Hematopoietic multipotent progenitor cell treated with erythropoietin and hydrocortisone succinate and interleukin-3 and kit ligand, for 6 days (in vitro differentiated cells): ENCODE results near the gene ZFYVE21.
A peak's percentile ranks its signal among the peaks of the same experiment; 100 is the strongest.

Experiments used
- DNase-seq: peaks from one replicate; pipeline ENCODE4 v3.0.0-alpha.2; 2015

The ZFYVE21 gene

DNA sequence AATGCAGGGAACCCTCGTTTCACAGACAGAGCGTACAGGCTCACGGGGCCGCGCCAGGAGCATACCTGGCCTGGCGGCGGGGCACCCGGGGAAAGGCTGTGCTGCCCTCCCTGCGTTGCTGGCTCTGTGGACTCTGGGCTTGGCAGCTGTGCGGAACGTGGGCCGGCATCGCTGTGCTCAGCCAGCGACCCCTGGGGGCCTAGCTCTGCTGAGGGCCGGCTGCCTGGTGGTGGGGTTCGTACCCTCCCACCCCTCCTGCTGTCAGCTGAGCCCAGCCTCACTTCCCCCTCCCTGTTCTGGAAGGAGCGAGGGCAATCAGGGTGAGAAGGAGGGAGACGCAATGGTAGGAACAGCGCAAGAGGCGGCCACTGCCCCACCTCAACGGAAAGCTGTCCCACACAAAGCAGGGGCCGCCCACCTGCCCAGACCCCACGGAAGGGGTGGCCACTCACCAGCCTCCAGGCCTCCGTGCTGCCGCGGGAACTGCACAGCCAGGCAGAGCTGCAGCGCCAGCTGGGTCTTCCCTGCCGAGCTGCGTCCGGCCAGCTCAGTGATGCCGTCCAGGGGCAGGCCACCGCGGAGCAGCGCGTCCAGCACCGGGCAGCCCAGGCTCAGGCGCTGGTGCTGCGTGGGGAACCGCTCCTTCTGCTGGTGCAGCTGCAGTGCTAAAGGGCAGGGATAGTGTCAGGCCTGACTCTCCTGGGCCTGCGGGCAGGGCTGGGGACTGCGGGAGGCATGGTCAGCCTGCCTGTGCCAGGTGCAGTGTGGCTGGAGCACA is 8.9 kb upstream of the ZFYVE21 start:
- DNase-seq = no peak

GRCh38 chr14:103707329-103708263 is 8.0 kb upstream of the ZFYVE21 start:
- DNase-seq = no peak

DNA sequence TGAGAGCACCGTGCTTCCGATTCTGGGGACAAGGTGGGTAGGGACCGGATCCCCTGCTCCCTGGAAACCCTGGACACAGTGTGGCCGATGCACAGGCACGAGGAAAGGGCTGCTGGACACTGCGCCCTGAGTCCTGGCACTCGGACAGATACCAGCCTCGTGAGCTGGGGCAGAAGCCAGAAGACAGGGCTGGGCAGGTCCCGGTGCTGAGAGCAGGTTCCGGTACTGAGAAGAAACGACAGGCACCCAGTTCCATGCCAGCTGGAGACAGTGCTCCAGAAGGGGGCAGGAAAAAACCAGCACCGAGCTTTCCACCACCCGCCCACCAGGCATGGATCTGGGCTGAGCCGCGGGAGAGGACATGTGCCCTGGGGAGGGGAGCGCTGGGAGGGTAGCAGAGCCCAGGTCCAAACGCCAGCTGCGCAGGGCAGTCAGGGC is 6.8 kb upstream of the ZFYVE21 start:
- no peak for DNase-seq

- no peak for DNase-seq
Measured at GRCh38 chr14:103709814-103710213, 5.8 kb upstream of the ZFYVE21 start.

DNA sequence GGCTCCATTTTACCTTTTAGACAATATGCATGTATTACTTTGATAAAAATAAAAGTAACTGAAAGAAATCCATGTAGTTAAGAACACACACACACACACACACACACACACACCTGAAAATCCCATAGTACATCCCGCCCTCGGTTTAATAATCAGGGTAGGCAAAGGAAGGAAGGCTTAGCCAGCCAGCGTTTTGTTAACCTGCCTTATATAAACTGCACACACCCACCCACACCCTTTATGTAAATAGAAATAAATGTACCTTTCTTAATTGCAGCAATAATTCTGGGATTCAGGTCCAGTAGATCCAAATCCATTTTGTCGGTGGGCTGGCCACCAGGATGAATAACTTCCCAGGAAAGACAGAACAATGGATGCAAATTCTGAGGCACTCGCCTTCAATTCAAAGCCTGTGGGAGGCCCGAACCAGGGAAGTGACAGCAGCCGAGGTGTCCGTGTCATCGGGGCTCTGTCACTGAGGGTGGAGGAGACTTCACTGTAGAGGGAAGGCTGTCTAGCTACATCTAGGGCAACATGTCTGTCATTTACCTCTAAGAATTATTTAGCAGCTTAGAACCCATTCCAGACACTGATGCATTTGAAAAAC is 4.7 kb upstream of the ZFYVE21 start:
- no peak for DNase-seq

DNA sequence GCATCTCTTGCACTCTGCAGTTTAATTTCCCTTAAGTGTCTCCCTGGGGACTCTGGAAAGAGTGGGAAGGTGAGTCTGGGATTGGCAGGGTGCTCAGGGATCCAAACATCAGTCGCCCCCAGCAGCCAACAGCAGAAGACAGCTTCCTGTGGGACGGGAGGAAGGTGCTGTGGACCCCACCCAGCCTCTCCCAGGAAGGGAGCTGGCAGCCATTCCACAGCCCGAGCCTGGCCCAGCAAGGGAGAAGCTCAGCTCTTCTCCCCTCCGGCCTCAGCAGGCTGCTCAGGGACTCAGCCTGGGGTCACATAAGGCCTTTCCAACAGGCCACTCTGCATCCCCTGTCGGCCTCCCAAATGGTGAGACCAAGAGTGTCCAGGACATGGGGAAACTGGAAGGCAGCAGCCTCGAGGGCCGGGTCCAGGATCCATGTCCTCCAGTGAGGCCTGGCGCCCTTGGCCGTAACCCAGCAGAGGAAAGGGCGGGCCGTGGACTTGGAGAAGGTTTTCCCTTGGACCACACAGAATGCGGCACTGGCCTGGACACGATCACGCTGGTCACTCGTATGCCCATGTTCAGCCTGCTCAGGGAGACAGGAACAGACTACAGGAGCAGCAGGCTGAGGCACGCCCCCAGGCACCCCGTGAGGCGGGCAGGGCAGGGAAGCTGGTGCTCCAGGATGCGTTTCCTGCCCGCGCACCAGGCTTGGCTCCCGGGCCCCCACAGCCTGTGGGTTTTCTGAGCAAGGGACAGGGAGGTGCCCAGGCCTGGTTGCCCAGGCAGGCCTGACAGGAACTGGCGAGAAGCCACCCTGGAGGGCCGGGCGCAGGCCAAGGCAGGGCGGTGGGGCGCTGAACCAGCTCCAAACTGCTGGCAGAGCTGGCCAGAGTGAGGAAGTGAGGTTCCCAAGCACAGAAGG is 3.8 kb upstream of the ZFYVE21 start:
- DNase-seq = no peak

DNA sequence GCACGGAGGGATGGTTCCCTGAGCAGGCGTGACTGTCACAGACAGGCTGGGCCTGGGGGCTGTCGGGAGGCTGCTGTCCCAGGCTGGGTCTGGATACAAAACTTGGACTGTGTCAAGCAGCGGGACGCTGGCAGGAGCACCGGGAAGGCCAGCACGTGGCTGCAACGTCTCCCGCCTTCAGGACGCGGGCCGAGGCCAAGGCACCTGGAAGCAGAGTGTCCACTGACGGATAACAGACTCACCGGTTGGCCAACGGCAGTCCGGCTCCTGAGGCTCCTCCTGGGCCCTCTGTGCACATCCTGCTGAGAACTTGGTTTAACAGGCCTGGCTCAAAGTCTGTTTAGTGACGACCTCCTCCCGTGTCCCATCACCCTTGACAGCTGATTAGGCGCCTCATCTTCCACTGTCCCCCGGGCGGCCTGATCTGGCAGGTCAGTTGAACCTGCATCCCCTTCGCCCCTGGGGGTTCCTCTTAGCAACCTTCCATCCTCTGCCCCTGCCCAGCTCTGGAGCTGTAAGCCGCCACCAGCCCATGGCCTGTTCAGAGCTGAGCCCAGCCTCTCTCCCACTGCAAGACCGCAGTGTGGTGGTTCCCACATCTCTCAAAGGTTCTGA is 2.9 kb upstream of the ZFYVE21 start:
- no peak for DNase-seq

DNA sequence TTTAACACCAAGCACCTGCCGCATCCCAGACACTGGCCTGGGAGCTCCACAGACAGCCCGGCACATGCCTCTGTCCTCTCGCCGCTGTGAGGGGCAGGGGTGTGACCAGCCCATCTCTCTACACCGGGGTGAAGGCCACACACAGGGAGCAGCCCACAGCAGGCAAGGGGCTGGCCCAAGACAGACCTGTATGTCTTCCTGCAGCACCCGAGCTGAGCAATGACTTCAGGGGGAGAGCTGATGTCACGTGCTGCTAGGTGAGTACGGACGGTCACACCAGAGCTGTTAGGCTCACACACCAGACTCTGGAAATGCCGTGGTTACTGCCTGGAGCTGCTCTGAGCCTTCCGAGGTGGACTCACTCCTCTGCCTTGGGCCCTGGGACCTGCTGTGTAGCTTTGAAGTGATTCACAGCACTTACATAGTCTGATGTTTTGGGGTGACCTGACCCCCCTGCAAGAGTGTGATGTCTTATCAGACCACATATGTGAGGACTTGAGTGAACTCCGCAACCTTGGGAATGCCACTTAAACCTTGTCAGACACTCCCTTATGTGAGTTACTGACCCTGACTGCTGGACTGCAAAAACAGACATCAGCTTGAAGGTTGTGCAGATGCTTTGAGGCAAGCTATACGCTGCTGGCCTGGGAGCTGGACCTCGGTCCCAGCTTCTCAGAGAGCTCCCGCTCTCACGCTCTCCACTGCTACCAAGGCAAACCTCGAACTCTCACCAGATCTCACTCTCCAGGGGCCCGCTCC is 2.1 kb upstream of the ZFYVE21 start:
- DNase-seq = peak; percentile 42

- DNase-seq = no peak
Measured at GRCh38 chr14:103714063-103714724, 1.4 kb upstream of the ZFYVE21 start.

- peak; percentile 51 for DNase-seq
Measured at GRCh38 chr14:103716091-103716801, 636 bp downstream of the ZFYVE21 start.

DNA sequence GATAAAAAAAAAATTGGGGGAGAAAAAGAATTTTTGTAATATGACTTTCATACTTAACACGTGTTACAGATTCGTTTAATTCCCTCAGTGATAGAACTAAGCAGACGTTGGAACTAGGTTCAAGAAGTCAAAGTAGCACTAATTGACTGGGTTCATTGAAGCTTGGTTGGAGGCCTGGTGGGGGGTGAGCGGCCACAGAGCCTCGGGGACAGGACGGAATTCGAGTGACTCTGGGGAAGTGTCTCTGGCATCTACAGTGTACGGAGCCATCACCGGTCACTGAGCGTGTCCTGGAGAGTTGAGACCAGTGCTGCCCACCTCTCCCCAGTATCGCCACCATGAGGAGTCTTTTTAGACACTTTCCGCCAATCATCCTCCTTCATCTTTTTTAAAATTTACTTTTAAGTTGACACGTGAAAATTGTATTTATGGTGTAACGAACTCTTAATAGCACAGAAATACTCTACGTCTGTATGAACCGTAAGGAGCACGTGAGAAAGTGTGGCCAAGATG is 1.3 kb downstream of the ZFYVE21 start:
- DNase-seq = no peak

DNA sequence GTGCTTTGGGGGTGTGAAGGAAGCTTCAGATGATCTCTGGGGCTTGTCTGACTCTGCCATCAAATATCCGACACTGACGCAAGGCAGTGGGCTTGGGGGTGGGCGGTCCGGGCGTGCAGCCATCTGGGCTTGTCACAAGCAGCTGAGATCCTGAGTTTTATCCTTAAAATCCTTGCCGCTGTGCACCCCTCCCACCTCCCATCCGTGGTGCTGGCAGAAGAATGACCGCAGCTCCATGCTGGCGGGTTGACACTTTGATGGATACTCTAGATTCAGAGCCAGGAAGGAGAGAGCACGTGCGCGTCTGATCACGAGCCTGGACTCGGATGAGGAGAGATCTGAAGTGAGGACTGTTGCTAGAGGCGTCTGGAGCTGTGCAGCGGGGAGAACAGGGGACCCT is 3.0 kb downstream of the ZFYVE21 start:
- no peak for DNase-seq

DNA sequence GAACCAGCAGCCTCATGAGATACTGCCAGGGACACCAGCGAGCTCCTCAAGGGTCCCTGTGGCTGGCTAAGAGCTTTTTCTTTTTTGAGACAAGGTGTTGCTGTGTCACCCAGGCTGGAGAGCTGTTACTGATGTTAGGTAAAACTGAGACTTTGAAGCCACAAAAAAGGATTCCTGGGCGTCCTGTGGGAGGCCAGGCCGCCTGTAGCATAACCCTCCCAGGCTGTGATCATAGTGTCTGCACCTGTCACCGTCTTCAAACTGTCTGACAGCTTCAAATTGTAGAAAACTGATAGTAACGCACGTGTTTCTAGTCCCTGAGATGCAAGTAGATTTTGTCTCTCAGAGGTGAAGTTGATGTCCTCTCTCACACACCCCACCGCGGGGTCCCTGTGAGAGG is 4.1 kb downstream of the ZFYVE21 start:
- no peak for DNase-seq

DNA sequence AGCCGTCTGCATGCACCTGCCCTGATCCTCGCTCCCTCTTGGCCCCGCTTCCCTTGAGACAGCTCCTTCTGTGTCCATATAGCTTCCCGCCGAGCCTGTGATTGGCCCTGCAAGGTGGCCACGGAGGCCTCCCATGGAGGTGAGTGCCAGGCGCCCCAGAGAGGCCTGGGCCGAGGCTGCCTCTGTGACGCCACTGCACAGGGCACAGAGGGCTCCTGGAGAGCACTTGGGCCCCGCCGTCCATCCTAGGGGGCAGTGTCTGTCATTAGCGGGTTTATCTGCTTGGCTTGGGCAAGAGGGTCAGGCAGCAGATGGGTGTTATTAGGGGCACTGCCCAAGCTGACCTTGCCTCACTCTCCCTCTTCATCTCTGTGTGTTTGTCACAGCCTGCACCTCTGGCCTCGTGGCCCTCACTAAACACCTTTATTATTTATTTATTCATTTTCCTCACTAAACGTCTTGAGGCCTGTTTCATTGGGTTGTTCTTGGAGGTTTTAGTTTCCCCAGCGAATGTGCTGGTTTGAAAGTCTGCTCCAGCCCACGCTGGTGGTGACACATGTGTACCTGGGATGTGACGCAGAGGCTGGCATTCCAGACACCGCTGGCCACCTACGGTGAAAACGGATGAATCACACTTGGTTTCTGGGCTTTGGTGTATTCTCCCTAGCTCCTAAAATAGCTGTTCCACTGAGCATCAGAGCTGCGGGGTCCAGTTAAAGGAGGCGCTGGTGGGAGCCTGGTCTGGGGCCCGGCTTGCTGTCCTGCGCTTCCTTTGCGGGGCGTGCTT is 5.9 kb downstream of the ZFYVE21 start:
- no peak for DNase-seq

- DNase-seq = no peak
Measured at GRCh38 chr14:103723748-103724081, 8.1 kb downstream of the ZFYVE21 start.

- DNase-seq = peak; percentile 97
Measured at GRCh38 chr14:103724116-103724515, 8.5 kb downstream of the ZFYVE21 start.

DNA sequence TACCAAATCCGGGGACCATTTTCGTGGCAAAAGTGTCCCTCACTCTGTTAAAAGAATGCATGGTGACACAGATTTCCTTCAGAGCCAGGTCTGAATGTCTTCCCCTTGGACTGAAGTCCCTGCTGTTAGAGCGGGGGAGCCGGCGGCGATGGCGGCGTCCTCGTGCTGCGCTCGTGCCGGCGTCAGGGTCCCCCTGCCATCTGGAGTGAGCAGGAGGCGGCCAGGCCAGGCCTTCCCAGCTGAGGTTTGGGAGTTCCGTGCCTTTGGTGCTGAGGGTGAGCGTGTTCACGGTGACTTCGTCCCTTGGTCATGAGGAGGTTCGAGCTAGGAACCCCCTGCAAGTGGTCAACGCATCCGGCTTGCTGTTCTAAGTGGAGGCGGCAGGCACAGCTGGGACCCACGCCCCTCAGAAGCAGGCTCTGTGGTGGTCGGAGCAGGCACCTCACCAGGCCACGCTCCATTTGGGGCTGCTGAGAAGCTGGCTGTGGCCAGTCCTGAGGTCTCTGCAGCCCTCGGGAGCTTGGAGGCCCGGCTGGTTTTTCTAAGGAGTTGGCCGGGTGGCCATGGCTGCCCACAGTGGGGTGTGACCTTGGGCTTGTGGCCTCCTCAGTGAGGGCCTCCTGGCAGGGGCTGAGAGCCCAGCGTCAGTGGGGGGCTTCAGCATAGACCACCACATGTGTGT is 9.5 kb downstream of the ZFYVE21 start:
- DNase-seq = no peak

- no peak for DNase-seq
Measured at GRCh38 chr14:103725739-103726395, 10.3 kb downstream of the ZFYVE21 start.
